SH-SY5Y (cell line): Measurements from ENCODE around the gene FSCN2.

Experiments used
- GATA2 ChIP-seq: IDR thresholded peaks from 2 replicates; pipeline ENCODE4 v1.6.1; 2011; ENCODE audit warnings: mild to moderate bottlenecking, low read depth, low read length
- GATA3 ChIP-seq: IDR thresholded peaks from 2 replicates; pipeline ENCODE4 v1.6.1; 2011; ENCODE audit warnings: low read depth, mild to moderate bottlenecking, low read length, moderate library complexity

FSCN2 gene

DNA sequence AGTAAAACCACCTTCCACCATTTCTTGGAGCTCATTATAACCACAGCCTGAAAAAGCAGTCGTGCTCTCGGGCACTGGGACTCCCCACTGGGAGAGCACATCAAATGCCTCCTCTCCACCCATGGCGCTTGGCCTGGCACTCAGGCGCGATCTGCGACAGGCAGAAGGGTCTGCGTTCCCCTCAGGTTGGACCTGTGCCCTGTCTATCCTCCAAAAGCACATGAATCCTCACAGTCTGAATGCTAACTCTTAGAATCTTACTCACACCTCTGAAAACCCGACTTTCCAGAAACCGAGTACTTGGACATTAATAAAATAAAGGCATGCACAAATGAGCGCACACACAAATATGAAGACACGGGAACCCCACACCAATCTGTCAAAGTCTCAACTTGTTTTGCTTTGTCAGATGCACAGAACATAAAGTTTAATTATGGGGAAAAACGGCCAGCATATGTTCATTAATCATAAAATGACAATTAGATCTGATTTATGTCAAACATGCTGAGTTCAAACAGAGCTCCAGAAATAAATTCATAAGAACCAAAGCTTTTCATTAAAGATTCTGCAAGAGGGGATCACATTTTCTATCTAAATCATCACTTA is 44.5 kb downstream of the FSCN2 start:
- no peak for TF ChIP-seq GATA3
- TF ChIP-seq GATA2, result no peak

DNA sequence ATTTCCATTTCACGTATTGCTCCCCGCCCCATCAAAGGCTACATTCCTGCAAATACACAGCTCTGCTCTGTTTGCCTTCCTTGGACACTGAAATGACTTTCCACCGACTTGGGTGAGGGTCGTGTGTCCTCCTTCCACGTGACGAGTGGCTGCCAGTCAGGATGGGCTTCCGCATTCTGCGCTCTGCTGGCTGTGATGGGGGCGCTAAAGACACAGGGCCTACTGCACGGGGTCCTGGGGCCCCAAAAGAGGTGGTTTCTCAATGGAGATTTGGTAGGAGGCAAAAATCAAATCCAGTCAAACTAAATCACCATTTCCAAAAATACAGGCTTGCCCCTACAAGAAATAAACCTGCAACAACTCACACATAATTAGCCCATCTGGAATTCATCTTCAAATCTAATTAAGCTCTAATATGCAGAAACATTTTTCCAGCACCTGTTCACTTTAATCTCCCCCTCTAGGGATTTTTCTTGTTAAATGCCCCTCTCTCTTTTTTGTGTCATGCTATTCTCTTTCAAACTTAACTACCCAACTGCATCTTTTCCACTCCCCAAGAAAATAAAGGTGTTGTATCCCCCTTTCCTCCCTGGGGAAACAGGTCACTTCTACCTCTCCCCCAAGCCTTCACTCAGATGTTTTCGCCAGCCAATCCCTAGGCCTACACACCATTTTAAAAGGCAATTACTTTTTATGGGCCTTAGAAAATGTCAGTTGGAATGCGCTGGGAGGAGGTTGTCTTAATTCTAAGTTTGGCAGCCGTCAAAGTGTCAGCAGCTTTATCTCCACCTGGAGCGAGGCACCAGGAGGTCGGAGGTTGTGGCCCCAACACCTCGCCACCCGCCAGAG is 45.8 kb downstream of the FSCN2 start:
- TF ChIP-seq GATA2, result no peak
- TF ChIP-seq GATA3, result no peak

DNA sequence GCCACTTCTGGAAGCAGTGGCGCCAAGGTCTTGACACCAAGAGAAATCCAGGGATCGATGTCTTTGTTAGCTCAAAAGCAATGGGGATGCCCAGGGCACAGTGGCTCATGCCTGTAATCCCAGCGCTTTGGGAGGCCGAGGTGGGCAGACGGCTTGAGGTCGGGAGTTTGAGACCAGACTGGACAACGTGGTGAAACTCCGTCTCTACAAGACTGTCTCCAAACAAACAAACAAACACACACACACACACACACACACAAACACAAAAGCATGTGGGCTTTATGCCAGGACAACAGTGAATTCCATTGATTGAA is 46.4 kb downstream of the FSCN2 start:
- TF ChIP-seq GATA3, result no peak
- no peak for TF ChIP-seq GATA2

DNA sequence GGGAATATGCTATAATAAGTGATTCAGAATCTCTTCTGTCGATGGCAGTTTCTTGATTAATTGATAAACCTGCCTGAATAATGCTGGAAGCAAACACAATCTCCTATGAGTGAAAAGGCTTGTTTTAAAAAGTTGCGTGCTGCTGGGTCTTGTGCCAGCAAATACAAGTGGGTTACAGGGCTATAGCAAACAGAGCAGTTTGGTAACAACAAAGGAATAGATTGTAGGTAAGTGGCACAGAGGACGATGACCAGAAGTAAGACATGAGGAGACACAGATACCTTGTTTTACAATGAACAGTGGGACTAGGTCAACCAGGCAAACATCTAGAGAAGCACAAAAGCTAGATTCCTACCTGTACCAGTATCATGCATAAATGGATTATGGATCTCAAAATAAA is 47.7 kb downstream of the FSCN2 start:
- TF ChIP-seq GATA2 (no peak), GATA3 (no peak)

DNA sequence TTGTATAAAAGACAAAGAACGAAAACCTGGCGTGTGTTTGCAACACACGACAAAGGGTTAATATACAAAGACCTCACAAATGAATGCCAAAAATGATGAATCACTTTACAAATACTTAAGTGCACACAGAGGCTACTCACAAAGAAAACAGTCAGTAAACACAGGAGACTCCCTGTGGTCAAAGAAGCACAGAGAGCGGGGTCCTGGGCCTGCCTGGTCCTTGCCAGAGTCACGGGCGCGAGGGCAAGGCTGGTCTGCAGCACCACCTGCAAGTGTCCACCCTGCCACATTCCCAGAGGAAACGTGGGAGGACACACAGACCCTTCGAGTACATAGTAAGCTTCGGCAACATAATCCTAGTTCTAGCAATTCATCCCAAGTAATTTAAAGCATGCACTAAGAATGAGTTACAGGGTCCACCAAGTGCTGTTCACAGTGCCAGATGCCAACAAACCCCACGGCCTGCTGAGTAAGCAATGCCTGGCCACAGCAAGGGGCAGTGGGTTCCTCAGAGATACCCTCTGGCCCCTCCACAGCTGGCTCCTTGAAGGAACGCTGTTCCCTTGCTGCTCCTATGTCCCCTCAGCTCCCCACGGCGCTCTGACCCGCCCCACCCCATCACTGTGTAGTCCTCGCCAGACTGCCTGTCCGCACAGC is 48.6 kb downstream of the FSCN2 start:
- no peak for TF ChIP-seq GATA3
- no peak for TF ChIP-seq GATA2

DNA sequence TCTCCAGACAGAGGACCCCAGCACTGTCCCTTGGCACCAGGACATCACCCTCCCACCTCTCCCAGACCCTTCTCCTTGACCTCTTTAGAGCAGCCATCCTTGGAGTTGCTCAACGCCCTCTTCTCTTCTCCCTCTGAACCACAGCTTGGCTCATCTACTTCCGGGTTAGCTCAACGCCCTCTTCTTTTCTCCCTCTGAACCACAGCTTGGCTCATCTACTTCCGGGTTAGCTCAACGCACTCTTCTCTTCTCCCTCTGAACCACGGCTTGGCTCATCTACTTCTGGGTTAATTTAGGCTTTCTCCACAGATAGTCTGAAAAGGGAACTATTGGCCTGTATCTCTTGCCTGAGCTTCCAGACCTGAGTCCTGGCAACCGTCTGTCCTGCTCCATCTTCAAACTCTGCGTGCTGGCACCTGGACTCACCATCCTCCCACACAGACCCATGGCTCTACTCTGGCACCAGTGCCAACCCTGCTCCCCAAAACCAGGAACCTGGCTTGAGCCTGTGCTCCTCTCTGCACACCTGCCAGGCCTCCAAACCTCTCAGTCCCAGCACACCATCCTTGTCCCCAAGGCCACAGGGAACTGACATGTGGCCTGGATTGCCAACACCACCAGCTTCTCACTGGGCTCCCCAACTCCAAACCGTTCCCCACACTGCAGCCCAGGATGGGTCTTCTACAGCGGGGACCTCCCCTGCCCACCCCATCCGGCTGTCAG is 49.3 kb downstream of the FSCN2 start:
- no peak for TF ChIP-seq GATA3
- no peak for TF ChIP-seq GATA2

DNA sequence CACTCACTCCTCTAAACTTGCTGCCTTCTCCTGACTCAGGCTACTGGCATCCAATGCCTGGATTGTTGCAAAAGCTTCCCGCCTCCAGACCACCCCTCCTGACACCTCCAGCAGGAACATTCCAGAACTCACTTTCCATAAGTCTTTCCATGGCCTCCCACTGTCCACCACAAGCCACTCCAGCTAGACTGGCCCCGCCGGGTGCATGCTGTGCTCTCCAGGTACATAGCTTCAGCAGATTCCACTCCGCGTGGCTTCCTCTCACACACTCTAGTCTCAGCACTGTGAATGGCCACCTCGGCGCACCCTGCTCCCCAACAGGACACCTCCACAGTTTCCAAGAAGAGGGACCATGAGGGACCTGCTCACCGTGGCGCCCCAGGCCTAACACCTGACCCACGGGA is 49.9 kb downstream of the FSCN2 start:
- no peak for TF ChIP-seq GATA2
- no peak for TF ChIP-seq GATA3

DNA sequence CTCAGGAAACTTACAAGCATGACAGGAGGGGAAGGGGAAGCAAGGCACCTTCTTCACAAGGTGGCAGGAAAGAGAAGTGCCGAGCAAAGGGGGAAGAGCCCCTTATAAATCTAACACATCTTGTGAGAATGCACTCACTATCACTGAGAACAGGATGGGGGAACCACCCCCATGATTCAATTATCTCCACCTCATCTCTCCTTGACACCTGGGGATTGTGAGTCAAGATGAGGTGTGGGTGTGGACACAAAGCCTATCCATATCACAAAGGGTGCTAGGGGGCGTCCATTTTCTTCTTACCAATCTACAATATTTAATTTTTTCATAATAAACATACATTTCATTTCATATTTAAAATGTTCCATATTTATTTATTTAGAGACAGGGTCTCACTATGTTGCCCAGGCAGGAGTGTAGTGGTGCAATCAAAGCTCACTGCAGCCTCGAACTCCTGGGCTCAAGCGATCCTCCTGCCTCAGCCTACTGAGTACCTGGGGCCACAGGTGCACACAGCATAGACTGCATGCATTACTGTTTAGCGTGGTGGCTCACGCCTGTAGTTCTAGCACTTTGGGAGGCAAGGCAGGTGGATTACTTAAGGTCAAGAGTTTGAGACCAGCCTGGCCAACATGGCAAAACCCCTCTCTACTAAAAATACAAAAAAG is 50.5 kb downstream of the FSCN2 start:
- TF ChIP-seq GATA2 (no peak), GATA3 (no peak)

DNA sequence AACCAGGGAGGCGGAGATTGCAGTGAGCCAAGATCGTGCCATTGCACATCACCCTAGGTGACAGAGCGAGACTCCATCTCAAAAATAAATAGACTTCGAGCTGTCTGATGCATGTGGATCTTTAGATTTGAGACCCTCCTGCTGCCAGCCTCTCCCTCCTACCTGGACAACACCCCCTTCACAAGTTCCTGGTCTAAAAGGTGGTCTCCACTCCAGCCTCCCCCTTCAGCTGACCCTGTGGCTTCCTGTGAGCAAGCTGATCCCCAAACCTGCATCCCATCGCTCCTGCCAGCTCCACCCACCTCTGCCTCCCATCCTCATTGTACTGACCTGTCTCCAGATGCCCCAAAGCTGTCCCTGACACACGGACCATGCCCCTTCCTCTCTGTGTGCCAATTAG is 51.1 kb downstream of the FSCN2 start:
- TF ChIP-seq GATA3 (no peak), GATA2 (no peak)

DNA sequence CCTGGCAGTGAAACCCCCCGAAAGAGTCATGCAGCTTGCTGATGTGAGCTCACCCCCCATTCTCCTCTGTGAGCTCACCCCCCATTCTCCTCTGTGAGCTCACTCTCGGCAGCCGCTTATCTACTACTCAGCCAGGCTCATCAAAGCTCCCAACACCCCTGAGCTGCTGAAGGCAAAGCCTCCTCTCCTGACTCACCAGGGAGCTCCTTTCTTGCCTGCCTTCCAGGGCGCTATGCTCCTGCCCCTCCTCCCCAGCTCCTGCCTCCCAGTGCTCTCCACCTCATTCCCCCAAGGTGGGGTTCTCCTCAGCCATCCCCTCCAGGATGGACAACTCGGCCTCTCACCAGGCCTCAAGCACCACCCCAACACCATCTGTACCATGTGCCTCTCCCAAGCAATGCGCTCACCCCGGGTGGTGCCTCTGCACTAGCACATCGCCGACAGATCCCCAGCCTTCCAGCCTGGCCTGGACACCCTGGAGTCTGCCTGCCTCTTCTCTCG is 51.7 kb downstream of the FSCN2 start:
- no peak for TF ChIP-seq GATA2
- TF ChIP-seq GATA3, result no peak

DNA sequence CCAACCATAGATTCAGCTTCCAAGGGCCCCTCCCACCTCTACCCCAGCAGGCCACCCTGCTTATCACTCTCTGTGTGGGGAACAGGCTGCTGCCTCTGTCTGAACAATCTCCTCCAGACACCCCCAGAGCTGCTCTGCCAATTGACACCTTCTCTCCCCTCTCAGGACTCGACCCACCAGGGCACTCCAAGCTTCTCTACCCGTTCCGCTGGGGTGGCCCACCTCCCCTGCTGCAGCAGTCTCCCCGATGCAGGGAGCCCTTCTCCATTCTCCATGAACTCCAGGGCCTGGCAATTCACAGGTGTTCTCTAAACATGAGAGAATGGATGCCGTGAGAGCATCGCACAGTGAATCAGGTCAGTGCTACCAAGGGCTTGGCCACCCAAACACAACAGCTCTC is 52.3 kb downstream of the FSCN2 start:
- TF ChIP-seq GATA3 (no peak), GATA2 (no peak)

DNA sequence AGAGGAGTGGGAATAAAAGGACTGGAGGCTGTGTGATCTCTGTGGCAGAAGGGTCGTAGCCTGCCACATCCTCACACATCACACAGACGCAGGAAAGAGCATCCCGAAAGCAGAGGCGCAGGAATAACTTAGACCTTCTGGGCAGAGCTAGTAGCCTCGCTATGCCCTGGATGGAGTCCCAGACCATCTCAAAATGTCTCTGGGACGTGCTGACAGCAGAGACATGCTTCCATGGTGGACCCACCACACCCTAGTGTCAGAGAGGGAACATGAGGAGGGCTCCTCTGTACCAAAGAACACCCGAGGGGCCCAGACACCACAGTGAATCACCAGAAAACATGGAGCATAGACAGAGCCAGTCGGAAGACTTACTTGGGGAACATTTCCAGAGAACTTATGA is 53.6 kb downstream of the FSCN2 start:
- no peak for TF ChIP-seq GATA2

DNA sequence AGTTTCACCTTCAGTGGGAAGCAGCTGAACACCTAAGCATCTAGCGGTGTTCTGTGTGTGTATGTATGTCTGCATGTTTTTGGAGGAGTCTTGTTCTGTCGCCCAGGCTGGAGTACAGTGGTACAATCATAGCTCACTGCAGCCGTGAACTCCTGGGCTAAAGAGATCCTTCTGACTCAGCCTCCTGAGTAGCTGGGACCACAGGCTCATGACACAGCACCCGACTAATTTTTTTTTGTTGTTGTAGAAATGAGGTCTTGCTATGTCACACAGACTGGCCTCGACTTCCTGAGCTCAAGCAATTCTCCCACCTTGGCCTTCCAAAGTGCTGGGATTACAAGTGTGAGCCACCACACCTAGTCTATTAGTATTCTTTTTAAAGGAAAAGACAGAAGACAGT is 54.2 kb downstream of the FSCN2 start:
- TF ChIP-seq GATA3 (no peak), GATA2 (no peak)

DNA sequence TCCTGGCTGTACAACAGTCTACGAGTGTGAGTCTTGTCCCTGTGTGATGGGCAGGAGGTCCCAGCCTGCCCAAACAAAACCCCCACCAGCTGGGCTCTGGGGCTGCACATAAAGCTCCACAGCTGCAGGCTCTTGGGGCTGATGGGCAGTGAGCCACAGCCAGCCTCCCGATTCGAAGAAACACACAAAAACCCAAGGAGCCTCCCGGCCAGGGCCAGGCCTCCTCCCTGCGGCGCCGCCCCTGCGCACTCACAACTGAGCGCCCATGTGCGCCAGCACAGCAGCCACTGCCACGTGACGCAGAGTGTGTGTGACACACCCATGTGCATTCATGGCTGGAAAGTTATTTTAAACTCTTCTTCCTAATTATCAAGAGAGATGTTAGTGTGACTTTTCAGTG is 54.6 kb downstream of the FSCN2 start:
- TF ChIP-seq GATA2, result no peak
- TF ChIP-seq GATA3, result no peak
